HG03175 (cell line): ENCODE measurements around the gene CNTNAP2.

Source experiments
- ATAC-seq: cut with Tn5 transposase; IDR thresholded peaks from one replicate; pipeline ENCODE4 v1.9.1; 2021; ENCODE audit warnings: mild to moderate bottlenecking, moderate library complexity; ENCODE audit not compliant: unreplicated experiment

CNTNAP2 gene

DNA sequence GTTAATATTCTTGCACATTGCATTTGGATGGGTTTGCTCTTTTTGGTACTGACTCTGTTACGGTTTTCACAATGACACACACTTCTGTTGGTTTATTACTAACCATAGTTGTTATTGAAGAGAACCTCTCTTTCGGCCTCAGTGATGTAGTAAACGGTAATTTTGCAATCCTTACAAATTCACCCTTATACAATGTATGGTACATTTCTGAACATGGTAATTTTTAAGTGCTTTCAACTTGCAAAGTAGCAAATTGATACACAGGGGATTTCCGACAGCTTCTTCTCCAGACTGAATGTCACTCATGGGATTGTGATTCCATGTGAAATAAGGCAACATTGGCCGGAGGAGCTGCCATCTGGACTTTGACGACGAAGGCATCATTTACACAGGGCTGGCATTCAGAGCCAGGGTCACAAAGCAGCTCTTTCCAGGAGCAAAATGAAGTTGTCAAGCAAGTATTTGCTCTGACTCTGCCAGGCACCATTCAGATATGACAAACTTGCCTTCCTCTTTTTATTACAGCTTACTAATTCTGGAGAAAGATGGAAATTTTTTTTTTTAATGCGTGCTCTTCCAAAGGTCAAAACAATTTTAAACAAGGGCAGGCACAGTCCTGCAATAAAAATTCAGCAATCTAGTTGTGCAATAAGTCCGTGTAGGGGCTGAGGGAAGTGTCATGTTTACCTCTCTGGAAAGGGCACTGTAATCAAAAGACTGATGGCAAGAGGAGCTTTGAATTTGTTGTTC lies 1762.5 kb downstream of the CNTNAP2 start:
- no peak for ATAC-seq

DNA sequence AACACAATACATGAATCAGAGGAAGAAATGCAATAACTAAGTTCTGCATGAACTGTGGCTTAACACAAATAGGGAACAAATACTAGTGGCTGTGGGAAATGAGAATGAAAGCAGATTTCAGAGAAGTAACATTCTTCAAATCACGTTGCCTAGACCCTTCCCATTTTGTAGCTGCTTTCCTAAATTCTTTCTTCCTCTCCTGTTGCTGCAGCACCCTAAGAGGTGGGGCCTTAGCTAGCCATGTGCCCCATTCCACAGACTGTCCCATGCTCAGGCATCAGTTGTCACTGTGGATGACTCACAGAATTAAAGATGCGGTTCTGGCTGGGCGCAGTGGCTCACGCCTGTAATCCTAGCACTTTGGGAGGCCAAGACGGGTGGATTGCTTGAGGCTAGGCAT lies 1769.3 kb downstream of the CNTNAP2 start:
- no peak for ATAC-seq

DNA sequence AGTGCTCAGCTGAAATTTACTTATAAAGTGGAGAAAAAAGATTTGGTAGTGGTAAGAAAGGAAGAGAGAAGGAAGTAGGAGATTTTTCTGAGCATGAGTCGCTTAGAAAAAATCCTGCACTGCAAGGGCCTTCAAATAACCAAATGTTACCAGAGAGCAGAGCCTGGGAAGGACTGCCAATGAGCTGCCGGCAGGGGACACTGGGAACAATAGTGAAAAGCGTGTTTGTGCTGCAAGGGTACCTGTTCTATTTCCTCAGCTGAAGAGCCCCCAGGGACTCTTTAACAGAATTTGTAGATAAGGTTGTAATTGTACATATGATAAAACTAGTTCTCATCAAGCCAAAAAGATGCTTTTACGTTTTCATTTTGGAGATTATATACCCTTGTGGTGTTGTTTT lies 1777.7 kb downstream of the CNTNAP2 start:
- ATAC-seq = no peak

DNA sequence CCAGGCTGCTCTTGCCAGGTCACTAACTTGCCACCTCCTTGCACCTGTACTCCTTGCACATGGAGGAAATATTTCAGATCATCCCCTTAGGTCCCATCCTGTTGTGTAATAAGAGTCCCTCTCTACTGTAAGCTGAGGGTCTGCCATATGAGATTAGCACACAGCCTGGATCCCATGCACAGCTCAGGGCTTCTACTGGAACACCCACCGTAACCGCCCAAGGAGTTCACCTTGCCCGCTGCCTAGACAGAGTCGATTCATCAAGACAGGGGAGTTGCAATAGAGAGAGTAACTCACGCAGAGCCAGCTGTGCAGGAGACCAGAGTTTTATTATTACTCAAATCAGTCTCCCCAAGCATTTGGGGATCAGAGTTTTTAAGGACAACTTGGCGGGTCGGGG lies 1779.5 kb downstream of the CNTNAP2 start:
- no peak for ATAC-seq

DNA sequence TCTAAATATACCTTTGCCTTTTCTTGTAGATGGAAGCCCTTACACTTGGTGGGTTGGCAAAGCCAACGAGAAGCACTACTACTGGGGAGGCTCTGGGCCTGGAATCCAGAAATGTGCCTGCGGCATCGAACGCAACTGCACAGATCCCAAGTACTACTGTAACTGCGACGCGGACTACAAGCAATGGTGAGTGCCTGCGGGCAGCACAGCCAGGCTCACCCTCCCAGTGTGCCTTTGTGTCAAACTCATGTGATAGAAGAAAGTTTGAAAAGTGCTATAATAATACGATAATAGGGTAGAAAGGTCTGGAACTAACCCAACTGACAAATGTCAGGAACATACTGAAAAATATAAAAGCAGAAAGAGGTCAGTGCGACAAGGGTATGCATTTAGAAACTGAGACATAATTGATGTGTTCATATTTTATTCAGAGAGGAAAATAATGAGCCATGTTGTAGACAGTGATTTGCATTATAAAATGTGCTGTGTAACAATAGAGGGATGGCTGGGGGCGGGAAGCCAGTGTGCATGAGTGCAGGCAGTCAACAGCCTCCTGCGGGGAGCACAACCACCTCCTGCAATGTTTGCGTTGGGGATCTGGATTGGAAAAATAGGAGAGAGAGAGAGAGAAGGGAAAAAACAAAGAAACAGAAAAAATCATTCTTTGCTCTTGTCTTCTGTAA lies 1787.1 kb downstream of the CNTNAP2 start:
- no peak for ATAC-seq

DNA sequence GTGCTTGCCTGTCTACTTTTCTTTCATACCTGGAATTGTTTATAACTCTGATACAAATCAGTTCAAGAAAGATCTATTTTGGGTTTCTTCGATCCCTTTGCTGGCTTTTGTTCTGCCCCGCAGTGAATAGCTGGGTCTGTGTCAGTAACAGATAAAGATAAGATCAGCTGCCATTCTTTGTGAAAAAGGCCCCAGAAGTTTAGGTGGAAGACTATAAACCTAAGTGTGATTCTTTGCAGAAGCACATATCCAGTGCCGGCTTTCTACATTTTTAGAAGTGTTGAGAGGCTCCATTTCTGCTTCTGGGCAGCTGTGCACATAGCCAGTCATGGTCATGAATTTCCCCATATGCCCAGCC lies 1787.6 kb downstream of the CNTNAP2 start:
- ATAC-seq = no peak

DNA sequence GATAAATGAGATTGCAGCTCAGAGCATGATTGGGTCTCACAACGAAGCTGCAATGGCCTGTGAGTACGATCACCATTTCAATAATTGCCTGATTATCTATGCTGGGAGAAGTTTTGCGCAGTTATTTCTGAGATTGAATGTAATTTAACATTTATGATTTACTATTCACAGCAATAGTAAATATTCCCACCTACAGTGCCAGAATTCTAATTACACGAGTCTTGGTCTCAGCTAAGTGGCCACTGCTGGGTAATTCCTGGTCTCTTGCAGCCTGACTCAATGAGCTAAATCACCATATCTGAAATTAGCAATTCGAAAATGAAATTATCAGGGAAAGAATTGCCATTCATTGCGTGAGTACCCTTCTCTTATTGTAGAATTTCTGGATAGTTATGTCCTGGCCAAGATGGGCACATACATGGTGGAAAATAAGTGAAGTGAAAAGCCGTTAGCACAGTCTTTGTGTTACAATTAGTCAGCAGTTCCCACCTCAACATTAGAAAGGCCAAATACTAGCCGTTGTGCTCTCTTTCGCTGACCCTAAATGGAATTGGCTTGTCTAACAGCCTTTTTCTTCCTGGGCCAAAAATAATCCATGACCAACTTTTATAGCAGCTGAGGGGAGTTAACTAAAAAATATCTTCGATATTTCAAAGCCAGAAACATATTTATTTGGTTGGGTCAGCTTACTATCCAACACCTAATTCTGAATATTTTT lies 1793.0 kb downstream of the CNTNAP2 start:
- no peak for ATAC-seq

DNA sequence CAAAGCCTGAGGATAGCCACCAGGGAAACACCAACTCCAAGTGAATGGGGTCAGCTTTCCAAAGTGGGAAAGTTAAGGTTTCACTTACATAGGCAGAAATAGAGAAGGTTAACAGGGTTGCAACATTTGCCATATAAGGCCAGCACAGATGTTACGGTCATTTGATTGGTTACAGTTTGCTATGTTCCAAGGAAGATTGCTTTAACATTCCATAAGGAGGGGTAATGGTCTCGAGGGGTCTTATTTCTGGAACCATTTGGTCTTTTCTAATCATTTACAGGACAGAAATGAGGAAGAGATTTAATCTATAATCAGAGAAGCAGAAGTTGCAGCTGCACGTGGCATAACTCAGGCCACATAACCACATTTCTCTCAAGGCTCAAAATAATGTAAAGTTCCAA lies 1794.6 kb downstream of the CNTNAP2 start:
- no peak for ATAC-seq

DNA sequence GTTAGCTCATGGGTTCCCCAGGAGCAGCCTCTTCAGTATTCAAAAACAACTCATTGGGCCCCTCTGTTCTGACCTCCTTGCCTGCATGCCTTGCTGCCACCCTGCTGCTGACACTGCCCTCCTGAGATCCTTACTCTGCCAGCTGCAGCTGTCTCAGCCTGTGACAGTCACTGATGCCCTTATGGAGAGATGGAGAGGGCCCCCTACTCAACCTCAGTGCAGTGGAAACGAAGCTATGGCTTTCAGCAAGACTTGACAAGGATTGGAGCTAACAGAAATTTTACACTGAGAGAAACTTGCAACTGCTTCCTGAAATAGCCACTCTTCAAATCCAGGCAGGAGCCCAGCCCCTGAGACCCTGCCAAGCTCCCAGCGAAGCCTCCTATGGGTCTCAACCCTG lies 1795.7 kb downstream of the CNTNAP2 start:
- no peak for ATAC-seq

DNA sequence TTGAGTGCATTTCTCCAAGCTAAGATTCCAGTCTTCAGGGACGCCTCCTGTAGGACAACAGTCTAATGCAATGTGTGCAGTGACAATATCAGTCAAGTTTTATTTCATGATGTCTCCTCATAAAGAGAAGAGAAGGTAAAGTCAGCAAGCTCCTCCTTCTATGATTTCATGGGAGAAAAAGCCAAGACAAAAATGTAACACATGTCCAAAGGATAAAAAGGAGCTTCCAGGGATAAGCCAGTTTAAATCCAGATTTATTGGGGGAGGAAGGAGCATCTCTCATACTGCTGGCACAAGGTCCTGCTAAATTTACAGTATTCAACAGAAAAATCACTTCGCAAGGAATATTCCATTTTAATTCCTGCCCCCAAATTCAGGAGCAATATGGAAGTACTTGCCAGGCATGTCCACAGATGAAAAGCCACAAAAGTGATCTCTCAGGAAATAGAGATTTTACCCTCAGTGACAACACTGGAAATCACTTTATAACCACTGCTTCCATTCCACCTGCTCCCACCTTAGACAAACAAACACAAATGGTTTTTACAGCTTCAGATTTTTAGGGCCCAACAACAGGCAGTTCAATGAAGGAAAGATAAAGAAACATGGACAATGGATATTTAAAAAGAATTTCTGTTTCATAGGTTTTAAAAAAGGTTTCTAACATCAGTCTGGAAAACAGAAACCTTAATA lies 1796.5 kb downstream of the CNTNAP2 start:
- ATAC-seq = no peak

DNA sequence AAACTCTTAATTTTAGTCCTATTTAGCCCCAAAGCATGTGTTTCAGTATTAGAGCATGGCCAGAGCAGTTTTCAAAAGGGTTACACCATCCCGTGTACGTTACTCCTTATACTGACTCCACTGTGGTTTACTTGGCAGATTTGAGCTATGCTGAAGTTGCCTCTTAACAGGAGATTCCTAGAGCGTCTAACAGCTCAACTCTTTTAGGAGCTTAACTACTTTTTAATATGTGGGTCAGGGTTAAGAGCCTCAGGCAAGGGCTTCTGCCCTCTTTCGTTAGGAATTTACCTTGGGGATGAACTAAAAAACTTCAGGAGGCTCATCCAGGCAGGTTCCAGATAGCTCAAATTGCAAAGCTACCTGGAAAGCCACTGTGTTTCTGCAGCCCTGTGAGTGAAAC lies 1799.2 kb downstream of the CNTNAP2 start:
- no peak for ATAC-seq

DNA sequence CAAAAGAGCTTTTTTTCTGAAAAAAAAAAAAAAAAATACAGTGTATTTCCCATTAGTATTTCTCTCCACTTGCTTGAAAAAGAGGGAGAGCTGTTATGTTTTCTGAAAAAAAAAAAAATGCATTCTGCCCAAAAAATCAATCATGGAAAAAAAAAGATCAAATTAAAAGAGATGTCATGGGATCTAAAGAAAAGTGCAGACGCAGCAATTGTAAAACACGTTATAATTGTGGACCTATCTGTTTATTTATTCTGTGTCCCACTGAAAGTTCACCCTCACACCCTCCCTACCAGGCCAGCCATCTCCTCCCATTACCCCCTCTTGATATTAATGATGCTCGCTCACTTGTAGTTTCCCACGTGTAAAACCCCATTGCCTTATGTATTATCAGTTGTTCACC lies 1800.0 kb downstream of the CNTNAP2 start:
- ATAC-seq = no peak

DNA sequence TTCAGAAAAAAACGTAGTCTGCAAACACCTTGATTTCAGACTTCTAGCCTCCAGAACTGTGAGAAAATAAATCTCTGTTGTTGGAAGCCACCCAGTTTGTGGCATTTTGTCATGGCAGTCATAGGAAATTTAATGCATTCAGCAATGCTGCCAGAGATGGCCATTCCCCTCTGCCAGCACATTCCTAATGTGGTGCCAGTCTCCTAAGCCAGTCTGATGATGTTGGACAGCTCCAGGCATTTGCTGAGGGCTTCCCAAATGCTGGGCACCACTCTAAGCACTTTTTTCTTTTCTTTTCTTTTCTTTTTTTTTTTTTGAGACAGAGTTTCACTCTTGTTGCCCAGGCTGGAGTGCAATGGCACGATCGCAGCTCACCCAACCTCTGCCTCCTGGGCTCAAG lies 1807.2 kb downstream of the CNTNAP2 start:
- ATAC-seq = no peak

DNA sequence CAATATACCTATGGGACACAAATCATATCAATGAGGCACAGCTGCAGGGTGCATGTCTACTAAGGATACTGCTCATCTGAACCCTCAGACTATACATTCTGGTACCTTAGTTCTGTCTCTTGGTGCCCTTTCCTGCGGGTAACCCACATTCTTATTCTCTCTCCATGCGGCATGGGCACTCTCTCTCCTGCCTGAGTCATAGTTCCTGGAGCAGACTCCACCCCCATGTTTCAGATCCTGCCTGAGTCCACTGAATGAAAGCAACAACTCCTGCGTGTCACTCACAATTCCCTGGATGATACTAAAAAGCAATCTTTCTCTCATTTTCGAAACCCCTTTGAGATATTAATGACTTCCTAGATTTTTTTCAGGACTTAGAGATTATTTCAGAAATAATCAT lies 1820.8 kb downstream of the CNTNAP2 start:
- ATAC-seq = no peak

DNA sequence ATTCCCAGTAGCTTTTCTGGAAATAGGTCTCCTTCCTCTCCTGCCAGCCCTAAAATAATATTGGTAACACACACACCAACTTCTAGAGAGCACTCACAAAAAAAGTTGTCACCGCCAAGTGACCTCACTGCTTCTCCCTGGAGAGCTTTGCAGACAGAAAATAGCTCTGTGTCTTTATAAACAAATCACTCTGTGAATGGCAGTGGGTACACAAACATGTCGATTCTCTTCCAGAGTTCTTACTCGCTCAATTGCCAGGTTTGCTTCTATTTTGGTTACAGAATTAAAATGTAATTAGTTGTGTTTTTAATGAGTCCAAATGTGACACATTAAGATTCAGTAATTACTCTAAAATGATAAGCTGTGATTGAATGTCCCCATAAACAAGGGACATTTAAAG lies 1824.8 kb downstream of the CNTNAP2 start:
- ATAC-seq = no peak

DNA sequence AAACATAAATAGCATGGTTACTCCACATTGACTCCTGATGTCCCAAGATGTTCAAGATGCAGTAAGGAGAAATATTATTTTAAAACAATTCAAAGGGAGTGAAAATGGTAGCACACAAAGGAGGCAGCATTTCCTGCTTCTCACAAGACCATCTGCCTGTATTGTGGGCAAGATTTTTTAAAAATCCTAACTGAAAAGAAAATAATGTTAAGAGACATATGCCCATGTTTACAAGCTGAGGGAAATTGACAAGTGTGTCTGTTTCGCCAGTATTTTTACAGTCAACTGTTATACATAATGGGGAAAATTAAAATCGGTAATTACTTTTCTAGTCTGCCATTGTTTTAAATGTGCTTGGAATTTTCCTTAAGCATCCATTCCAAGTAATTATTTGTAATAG lies 1827.7 kb downstream of the CNTNAP2 start:
- no peak for ATAC-seq

DNA sequence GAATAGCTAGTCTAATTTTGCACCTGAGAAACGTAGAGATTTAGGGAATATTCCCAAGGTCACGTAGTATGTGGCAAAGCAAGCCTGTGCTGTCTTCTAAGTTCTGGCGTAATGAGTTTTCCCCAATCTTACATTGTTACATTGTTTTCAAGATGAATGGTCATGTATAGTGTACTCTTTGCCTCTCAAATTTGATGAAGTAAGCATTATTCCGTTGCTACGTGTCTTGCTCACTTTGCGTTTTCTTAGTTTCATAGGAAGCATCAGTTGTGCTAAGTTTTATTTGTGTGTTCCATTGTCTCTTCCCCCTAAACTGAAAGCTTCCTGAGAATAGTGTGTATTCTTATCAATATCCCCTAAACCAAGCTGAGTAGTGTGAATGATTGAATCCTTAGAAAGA lies 1836.3 kb downstream of the CNTNAP2 start:
- ATAC-seq = no peak

DNA sequence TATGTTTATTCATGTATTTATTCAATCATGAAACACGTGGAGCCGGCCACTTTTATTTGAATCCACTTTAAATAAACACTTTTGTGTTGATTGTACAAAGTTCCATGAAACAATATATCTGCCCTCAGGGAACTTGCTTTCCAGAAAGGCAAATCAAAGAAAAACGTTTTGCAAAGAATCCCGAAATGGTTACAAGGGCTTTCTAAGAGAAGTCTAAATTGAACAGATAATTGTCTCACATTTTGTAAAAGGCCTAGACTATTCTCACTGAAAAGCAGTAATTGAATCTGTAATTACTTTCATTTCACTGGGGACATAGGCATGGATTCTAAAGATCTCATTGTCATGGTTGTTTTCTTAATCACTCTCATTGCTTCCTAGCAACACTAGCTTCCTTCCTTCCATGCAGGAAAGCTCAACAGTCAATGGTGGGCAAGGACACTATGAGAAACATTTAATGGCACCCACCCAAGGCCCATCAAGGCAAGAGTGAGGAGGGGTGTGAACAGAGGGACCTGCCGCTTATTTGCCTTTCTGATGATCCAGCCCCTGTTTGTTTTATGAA lies 1851.5 kb downstream of the CNTNAP2 start:
- ATAC-seq = no peak

DNA sequence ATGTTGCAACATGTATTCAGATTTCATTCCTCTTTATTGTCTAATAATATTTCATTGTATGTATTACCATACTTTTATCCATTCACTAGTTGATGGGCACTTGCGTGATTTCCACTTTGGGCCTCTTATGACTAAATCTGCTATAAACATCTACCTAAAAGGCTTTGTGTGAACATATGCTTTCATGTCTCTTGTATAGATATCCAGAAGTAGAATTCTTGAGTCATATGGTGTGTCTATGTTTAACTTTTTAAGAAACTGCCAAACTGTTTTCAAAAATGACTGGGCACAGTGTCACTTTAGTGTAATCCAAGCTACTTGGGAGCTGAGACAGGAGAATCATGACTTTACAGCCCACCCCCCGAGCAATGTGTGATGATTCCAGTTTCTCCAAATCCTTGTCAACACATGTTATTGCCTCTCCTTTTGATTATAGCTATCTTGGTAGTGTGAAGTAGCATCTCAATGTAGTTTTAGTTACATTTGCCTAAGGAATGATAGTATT lies 1855.1 kb downstream of the CNTNAP2 start:
- no peak for ATAC-seq

DNA sequence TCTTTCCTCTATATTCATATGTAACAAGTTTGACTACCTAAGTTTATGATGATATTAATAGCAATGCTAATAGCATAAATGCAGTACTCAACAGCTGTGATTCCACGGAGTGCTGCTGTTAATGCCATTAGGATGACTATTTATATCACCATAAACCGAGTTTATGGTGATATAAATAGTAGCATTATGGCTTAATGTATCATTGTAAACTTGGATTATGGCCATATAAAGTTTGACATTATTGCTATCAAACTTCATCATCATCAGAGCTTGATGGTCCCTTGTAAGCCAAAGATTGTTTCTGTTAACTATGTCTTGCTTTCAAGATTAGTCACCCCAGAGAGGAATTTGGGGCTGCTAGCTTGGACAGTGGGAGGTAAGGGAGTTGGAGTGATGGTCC lies 1861.6 kb downstream of the CNTNAP2 start:
- ATAC-seq = no peak

DNA sequence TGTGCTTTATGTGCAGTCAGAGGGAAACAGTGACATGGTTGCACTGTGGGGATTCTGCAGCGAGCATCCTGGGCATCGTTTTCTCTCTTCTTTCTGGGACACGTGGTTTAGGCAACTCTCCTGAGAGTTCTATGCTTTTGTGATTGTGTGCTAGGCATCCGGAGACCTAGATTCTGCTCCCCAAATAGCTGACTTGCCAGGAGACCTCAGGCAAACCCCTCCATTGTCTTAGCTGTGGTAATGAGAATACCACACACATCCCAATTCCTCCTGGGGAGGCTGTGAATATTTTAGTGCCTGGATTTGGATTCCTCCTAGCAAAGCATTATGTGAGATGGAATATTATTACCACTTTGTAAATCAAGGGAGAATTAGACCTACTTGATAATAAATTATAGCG lies 1862.0 kb downstream of the CNTNAP2 start:
- ATAC-seq = no peak
